Fibroblast of lung (primary cell): ENCODE data around the gene CROT.

Experiments used
- CTCF ChIP-seq, 2 donors: IDR thresholded peaks in 1 of 2; conservative IDR thresholded peaks in 1 of 2; 1 replicate in 1 of 2; 2 replicates in 1 of 2; pipeline ENCODE4 v1.5.1; 2011 to 2012; ENCODE audit warnings: low read length in 2 of 2, control low read depth in 1 of 2, inconsistent platforms in 1 of 2, low read depth in 1 of 2, mild to moderate bottlenecking in 1 of 2
- EZH2 ChIP-seq: IDR thresholded peaks from 2 replicates; pipeline ENCODE4 v1.5.1; 2012; ENCODE audit warnings: low read length, control low read depth, mild to moderate bottlenecking; ENCODE audit errors: missing control alignments

GRCh38 chr7:87341441-87341840, 4.0 kb upstream of the CROT start:
- TF ChIP-seq CTCF (conservative IDR thresholded peaks at IDR 0.05 in 1 of 2, IDR thresholded peaks at IDR 0.05 in 1 of 2; ENCODE audit: low read depth in 1 of 2, low read length in 2 of 2) (no peak), EZH2 (no peak)
